Thyroid gland (tissue), 4 donors: ENCODE data around the gene LYRM4. TPM values are rescaled to one million over a fixed set of nuclear protein-coding genes. Genes with fewer than 3 reads are reported as not detected.
A peak's percentile ranks its signal among the peaks of the same experiment; 100 is the strongest.

Source experiments
- DNase-seq, 2 donors: peaks; one replicate each; pipeline ENCODE4 v3.0.0-alpha.2; 2019
- H3K27ac ChIP-seq, 3 donors: fragments of 200-600 bp; sonication (generic); 1 replicate in 2 of 3; 2 replicates in 1 of 3; pipeline ENCODE4 v1.5.1; 2016 to 2019; ENCODE audit warnings: mild to moderate bottlenecking in 1 of 3, moderate library complexity in 1 of 3
- H3K27me3 ChIP-seq: fragments of 200-600 bp; sonication (generic); one replicate; pipeline ENCODE4 v1.5.1; 2019
- H3K36me3 ChIP-seq, 2 donors: fragments of 200-600 bp; sonication (generic); one replicate each; pipeline ENCODE4 v1.5.1; 2016 to 2019
- H3K4me1 ChIP-seq, 2 donors: fragments of 200-600 bp; sonication (generic); one replicate each; pipeline ENCODE4 v1.5.1; 2017 to 2019
- H3K4me3 ChIP-seq, 3 donors: fragments of 200-600 bp; sonication (generic); replicated peaks in 1 of 3; 1 replicate in 2 of 3; 2 replicates in 1 of 3; pipeline ENCODE4 v1.5.1; 2016; ENCODE audit warnings: mild to moderate bottlenecking in 1 of 3
- H3K9me3 ChIP-seq: fragments of 200-600 bp; sonication (generic); one replicate; pipeline ENCODE4 v1.5.1; 2017
- CTCF ChIP-seq, 6 experiments: fragments of 200-600 bp in 3 of 6; fragments of 450-650 bp in 3 of 6; sonication (generic) in 3 of 6; IDR thresholded peaks; one replicate each; pipeline ENCODE4 v1.5.1; 2016 to 2019; ENCODE audit warnings: antibody characterized with exemption in 6 of 6, mild to moderate bottlenecking in 2 of 6, inconsistent platforms in 1 of 6, moderate library complexity in 1 of 6
- POLR2A ChIP-seq, 2 donors: fragments of 450-650 bp; IDR thresholded peaks; one replicate each; pipeline ENCODE4 v1.6.1; 2017; ENCODE audit warnings: antibody characterized with exemption in 2 of 2, mild to moderate bottlenecking in 2 of 2, moderate library complexity in 1 of 2
- WGBS, 2 donors: methylation state at CpG; one replicate each; pipeline ENCODE4 v1.1.5; 2017; 5-methylcytosine and 5-hydroxymethylcytosine counted together
- intact Hi-C: fragments of 100-400 bp; cut with DNase I; formaldehyde crosslinking; loops from one replicate; pipeline ENCODE4 v1.15.1; 2023
- total RNA-seq, 4 donors: library from RNA; depleted of rRNA; stranded (reverse); fragments of >200 nt; gene quantifications; one replicate each; pipeline ENCODE4 v1.2.3, GENCODE V29; 2016

Gene LYRM4
- total RNA-seq, 4 donors from 2014 or later: 26.7 to 32.2 (median 29.5) TPM

GRCh38 chr6:5303682-5304081, 42.9 kb upstream of the LYRM4 start:
- WGBS, 2 donors: 86 to 93% methylated on average over 8 of the region's 8 CpGs
- Histone ChIP-seq H3K4me3 (no peak overlapping the region), H3K36me3 (no peaks in the 10 kb centered on the region), H3K27me3 (no peaks in the 10 kb centered on the region), H3K9me3 (no peaks in the 10 kb centered on the region), H3K4me1 (peaks cover 14 to 19% of the 10 kb centered on the region in 2 donors), H3K27ac (no peak overlapping the region)
- TF ChIP-seq POLR2A (IDR thresholded peaks at IDR 0.05): no peak
- TF ChIP-seq CTCF (IDR thresholded peaks at IDR 0.05): no peak
- intact Hi-C loops: loop anchor here (10.0 kb wide), 1 partner anchor 89 kb away; no protein-coding TSS in a partner anchor
- no peak for DNase-seq

- Histone ChIP-seq H3K27ac (peak overlapping the region; percentile 34 to 62 (median 54)), H3K4me1 (peaks cover 14 to 19% of the 10 kb centered on the region in 2 donors), H3K4me3 (no peak overlapping the region), H3K9me3 (no peaks in the 10 kb centered on the region), H3K36me3 (no peaks in the 10 kb centered on the region), H3K27me3 (no peaks in the 10 kb centered on the region)
- intact Hi-C loops: loop anchor here (10.0 kb wide), 1 partner anchor 88 kb away; no protein-coding TSS in a partner anchor
- TF ChIP-seq CTCF (IDR thresholded peaks at IDR 0.05): peak; percentile 27 to 85 (median 77)
- no peak for TF ChIP-seq POLR2A (IDR thresholded peaks at IDR 0.05)
- WGBS, 2 donors: 28 to 40% methylated on average over 10 of the region's 10 CpGs
- DNase-seq: peak; percentile 87
Measured at GRCh38 chr6:5302995-5303622, 42.4 kb upstream of the LYRM4 start.

- Histone ChIP-seq H3K36me3 (no peaks in the 10 kb centered on the region), H3K27ac (peak overlapping the region; percentile 34 to 62 (median 54)), H3K9me3 (no peaks in the 10 kb centered on the region), H3K27me3 (no peaks in the 10 kb centered on the region), H3K4me1 (peaks cover 14 to 19% of the 10 kb centered on the region in 2 donors), H3K4me3 (no peak overlapping the region)
- 45 to 49% methylated on average over 10 of the region's 10 CpGs for WGBS, 2 donors
- TF ChIP-seq CTCF (IDR thresholded peaks at IDR 0.05) (no peak), POLR2A (IDR thresholded peaks at IDR 0.05) (no peak)
- intact Hi-C loops: loop anchor here (10.0 kb wide), 1 partner anchor 88 kb away; no protein-coding TSS in a partner anchor
- DNase-seq: peak; percentile 80 to 83
Measured at GRCh38 chr6:5302220-5302946, 41.6 kb upstream of the LYRM4 start.

- intact Hi-C loops: loop anchor here (10.0 kb wide), 1 partner anchor 85 kb away; no protein-coding TSS in a partner anchor
- Histone ChIP-seq H3K4me1 (peaks cover 14 to 19% of the 10 kb centered on the region in 2 donors), H3K27ac (no peak overlapping the region), H3K9me3 (no peaks in the 10 kb centered on the region), H3K27me3 (no peaks in the 10 kb centered on the region), H3K4me3 (no peak overlapping the region), H3K36me3 (no peaks in the 10 kb centered on the region)
- 73 to 74% methylated on average over 1 of the region's 1 CpG for WGBS, 2 donors
- no peak for TF ChIP-seq POLR2A (IDR thresholded peaks at IDR 0.05)
- no peak for TF ChIP-seq CTCF (IDR thresholded peaks at IDR 0.05)
- no peak for DNase-seq
Measured at GRCh38 chr6:5300206-5300764, 39.5 kb upstream of the LYRM4 start.
